HG03558 (cell line): ENCODE measurements around the gene ABCC12.
"Not testable (repeated sequence)": the region's sequence is repeated elsewhere in the genome, so short reads cannot be mapped to it uniquely, and the experiment has no call there.

Experiments
- ATAC-seq: cut with Tn5 transposase; IDR thresholded peaks from one replicate; pipeline ENCODE4 v1.9.1; 2021; ENCODE audit warnings: moderate number of reproducible peaks; ENCODE audit not compliant: unreplicated experiment; ENCODE audit errors: extremely low read depth

ABCC12 gene

DNA sequence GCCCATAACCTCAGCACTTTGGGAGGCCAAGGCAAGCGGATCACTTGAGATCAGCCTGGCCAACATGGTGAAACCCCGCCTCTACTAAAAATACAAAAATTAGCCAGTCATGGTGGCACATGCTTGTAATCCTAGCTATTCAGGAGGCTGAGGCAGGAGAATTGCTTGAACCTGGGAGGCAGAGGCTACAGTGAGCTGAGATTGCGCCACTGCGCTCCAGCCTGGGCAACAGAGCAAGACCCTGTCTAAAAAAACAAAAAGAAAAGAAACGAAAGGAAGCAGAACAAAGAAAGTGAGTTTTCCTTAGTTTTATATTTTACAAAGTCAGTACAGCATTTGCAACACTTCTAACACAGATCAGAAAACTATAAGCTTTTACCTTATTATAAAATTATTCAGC lies 10.8 kb upstream of the ABCC12 start:
- ATAC-seq: not testable (repeated sequence)

DNA sequence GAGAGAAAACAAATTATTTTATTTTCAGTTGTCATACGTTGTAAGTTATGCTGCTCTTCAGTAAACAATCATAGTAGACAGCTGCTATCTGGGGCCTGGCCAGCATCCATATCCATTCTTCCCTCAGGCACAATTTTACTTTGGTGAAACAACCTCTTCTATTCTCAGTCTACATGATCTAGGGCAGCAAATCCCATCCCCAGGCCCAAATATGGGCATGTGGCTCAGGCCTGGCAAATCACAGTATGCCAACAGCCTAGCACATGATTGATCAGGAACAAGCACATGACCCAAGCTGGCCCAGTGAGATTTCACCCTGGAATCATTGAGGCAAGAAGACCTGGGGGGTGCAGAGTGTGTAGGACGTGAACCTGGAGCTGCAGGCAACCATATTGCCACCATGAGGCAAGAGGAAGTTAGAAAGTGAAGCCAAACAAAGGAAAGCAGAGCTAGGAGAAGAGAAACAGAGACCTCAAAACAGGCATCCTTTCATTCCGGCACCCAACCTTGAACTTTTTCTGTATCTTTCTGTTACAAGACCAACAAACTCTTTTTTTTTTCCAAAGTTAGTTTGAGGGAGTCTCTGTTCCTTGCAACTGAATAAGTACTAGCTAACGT lies 10.3 kb upstream of the ABCC12 start:
- no peak for ATAC-seq

DNA sequence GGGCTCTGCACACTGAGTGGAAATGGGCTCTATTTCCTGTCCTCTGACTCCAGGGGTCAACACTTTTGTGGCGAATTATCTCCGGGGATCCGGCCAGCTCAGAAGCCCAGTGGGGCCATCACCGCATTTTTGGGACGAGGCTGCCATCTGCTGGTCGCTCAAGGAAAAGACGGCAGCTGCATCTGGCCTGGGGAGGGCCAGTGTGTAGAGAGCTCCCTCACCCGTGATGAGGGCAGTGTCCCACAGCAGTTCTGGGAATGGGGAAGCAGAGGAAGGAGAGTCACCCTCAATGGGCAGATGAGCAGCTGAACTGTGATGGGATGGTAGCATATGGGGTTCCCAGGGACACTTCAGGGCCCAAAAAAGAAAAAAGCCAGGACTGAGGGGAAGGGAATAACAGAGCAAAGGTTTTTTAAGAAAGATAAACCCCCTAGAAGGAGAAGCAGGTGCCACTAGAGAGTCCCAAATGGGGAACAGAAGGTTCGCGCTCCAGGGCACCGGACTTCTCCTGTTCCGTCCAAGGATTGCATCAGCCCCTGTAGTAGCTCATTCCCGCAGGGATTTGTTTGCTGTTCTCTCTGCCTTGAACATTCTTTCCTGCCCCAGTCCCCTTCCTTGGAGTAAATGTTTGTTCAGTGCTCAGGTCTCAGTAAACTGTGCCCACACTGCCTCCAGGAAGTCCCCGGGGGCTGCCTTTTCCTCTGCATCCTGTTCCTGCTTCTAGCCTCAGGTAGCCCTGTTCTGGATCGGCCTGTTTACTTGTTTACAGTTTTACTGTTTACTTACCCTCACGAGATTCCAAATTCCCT lies 9.3 kb upstream of the ABCC12 start:
- no peak for ATAC-seq

DNA sequence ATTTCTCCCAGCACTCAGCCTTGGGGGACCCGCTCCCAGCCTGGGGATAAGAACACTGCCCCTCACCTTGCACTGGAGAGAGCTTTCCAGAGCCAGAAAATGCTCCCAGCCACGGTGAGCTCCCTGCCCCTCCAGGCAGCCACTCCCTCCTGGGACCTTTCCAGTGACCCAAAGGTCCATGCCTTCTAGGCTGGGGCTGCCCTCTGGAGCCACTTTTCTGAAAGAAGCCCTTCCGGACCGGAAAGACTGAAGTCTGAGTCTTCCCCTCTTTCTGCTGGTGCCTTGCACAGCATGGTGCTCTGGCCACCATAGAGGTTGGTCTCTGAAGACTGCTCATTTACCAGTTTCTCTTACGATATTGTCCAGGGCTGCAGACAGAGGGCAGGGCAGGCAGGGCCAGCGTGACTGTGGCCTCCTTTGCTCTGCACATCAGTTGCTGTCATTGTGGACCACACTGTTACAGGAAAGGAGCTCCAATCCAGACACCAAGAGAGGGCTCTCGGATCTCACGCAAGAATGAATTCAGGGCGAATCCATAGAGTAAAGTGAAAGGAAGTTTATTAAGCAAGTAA lies 7.1 kb upstream of the ABCC12 start:
- no peak for ATAC-seq

DNA sequence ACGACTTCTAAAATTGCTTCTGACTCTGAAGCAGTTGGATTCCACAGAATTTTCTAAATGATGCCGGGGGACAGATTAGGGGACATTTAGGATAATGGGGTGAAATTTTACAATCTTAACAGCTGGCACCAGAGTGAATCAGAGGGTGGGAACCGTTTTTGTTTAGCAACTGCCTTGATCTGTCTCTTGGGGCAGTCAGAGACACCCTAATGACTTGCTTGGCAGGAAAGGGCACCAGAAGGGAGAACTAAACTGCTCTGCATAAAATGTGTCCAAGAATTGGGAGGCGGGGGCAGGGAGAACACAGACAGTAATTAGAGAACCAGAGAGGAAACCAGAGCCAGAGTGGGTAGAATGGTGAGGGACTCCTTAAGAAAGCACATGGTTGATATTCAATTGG lies 6.1 kb upstream of the ABCC12 start:
- no peak for ATAC-seq

GRCh38 chr16:48160575-48160974 lies 4.8 kb upstream of the ABCC12 start:
- ATAC-seq: no peak

DNA sequence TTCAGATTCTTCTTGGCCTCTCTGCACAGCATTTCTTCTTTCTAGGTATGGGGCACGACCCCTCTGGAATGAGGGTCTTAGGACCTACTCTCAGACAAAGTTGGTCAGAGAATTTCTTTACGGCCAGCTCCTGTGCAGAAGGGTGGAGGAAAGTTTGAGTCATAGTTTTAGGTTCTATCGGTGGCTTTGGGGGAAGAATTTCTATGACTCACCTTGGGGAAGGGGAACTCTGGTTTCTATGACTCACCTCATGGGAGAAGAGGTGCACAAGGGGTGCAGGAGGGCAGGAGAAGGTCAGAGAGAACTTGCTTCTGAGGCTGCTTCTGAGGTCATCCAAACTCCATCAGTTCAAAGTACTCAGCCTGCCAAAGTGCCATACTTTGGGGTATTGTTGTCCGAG lies 2.5 kb upstream of the ABCC12 start:
- peak; percentile 76 for ATAC-seq

- ATAC-seq: no peak
Measured at GRCh38 chr16:48157794-48158193, 2.0 kb upstream of the ABCC12 start.

- no peak for ATAC-seq
Measured at GRCh38 chr16:48157302-48157701, 1.5 kb upstream of the ABCC12 start.

- ATAC-seq: no peak
Measured at GRCh38 chr16:48156790-48157209, 1.0 kb upstream of the ABCC12 start.

- ATAC-seq: no peak
Measured at GRCh38 chr16:48153774-48154173, 2.0 kb downstream of the ABCC12 start.

DNA sequence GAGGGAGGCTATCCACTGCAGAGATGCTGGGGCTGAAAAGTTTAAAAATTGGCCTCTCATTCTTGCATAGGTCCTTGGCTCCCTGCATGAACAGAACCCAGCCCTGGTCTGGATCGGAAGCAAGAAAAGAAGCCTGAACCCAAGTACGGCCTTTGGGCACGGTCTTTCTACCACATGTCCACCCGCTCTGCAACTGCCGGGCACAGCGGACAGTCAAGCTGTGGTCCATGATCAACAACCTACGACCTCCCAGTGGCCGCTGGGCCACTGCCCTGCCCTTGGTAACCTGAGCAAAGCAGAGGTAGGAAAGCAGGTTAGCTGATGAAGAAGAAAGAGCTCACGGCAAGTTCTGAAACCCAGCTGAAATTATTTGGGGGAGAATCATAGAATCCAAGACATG lies 3.6 kb downstream of the ABCC12 start:
- no peak for ATAC-seq

- ATAC-seq: no peak
Measured at GRCh38 chr16:48150707-48151106, 5.1 kb downstream of the ABCC12 start.

GRCh38 chr16:48146710-48147109 lies 9.1 kb downstream of the ABCC12 start:
- ATAC-seq: no peak

DNA sequence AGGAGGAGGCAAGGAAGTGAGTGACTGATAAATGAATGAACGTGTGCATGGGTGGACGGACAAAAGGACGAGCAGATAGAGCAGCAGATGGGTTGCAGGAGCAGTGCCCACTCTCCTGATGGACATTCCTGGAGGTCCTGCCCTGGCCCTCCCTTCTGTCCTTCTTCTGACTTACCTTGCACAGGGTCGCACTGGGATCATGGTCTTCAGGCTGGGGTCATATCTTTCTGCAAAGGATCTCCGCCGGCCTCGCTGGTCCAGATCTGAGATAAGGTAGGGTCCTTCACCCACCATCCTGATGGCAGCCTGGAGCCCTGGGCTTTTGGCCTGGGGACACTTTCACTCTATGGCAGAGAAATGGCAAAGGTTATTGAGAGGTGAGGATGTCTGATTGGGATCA lies 9.7 kb downstream of the ABCC12 start:
- ATAC-seq: no peak

GRCh38 chr16:48143812-48144368 lies 11.9 kb downstream of the ABCC12 start:
- no peak for ATAC-seq

- ATAC-seq: no peak
Measured at GRCh38 chr16:48140821-48141220, 15.0 kb downstream of the ABCC12 start.

DNA sequence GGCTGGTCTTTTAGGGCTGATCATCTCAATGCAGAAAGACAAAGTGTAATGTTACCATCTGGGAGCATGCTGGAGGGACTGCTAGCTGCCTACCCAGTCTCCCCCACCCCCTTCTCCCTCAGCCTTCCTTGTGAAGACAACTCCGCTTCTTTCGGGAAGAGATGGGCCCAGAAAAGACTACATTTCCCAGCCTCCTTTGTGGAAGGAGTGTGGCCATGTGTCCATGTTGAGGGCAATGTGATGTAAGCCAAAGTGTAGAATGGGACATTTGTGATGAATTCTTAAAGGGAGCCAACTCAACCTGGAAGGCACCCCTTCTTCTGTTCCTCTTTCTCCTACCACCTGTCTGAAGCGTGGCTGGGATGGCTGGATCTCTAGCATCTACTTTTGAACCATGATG lies 16.3 kb downstream of the ABCC12 start:
- ATAC-seq: no peak

- ATAC-seq: no peak
Measured at GRCh38 chr16:48138543-48138942, 17.2 kb downstream of the ABCC12 start.

GRCh38 chr16:48137822-48138221 lies 18.0 kb downstream of the ABCC12 start:
- ATAC-seq: no peak
